OCI-LY1 (cell line): ENCODE results near the gene SPATA17.

ENCODE experiments used
- CTCF ChIP-seq: fragments of 200-600 bp; sonication (generic), shearing (Covaris generic); IDR thresholded peaks from 2 replicates; pipeline ENCODE4 v1.5.1; 2017; ENCODE audit warnings: mild to moderate bottlenecking, antibody characterized with exemption, low read length, moderate library complexity, mixed read lengths
- EZH2 ChIP-seq: fragments of 200-600 bp; sonication (generic), shearing (Covaris generic); IDR thresholded peaks from 2 replicates; pipeline ENCODE4 v1.8.0; 2017; ENCODE audit warnings: borderline replicate concordance, mixed run types, mild to moderate bottlenecking, antibody characterized with exemption, low read length, moderate library complexity, mixed read lengths

DNA sequence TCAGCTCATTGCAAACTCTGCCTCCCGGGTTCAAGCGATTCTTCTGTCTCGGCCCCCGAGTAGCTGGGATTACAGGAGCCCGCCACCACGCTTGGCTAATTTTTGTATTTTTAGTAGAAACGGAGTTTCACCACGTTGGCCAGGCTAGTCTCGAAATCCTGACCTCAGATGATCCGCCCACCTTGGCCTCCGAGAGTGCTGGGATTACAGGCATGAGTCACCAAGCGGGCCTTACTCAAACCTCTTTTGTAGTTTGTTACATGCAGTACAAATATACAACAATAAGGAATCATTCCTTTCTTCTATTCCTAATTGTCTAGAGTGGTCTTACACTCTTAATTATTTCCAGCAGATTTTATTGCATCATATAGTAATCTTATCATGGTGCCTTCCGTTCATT is 16.6 kb downstream of the SPATA17 start:
- TF ChIP-seq CTCF (no peak), EZH2 (no peak)
